Activated T-helper 9 cell treated with anti-CD3 and anti-CD28 coated beads, Interleukin-2, amount 50 U/mL, for 16 hours (primary cell): ENCODE measurements around the gene TMC5.
"Not testable (repeated sequence)": the region's sequence is repeated elsewhere in the genome, so short reads cannot be mapped to it uniquely, and the experiment has no call there.

ENCODE experiments used
- DNase-seq: peaks from one replicate; pipeline ENCODE4 v3.0.0-alpha.2; 2020; ENCODE audit warnings: low read depth

TMC5 gene

DNA sequence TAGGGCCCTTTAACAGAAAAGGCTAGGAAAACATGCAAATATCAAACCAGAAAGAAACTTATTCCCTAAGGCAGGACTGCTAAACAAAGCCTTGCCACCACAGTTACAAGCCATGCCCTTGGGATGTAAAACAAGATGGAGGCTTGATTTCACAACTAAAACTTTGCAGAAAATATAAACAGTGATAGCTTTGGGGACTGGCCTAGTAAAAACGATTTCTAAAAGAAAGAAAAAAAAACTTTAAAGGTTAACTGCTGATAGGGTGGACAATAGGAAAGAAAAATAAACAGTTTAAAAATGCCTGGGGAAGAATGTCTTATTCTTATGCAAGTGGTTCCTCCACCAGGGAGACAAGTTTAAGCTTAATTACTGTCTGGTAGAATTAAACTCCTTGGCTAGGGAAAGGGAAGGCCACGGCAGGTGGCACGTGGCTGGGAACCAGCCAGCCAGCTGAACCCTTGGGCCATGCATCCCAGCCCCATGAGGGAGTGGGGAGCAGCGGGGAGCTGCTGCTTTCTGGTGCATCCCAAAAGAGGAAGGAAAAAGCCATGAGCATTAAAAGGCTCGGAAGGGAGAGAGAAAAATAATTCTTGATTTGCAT is 10.7 kb upstream of the TMC5 start:
- DNase-seq: no peak

- DNase-seq: no peak
Measured at GRCh38 chr16:19410435-19411171, 7.1 kb upstream of the TMC5 start.

DNA sequence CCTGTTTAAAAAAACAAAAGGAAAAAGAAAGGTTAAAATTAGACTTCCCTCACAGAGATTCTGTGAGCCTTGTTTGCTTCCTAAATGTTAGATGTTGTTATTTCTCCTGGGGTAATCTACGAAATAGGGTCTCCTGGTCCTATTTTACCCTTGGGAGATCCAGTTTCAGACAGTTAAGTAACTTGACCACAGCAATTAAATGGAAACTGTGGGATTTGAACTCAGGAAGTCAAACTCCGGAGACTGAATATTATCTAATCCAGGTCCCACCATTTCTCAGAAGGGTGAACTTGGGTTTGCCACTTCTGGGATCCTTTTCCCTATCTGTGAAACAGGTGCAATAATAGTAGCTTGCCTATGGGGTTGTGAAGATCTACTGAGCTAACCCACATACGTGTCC is 6.4 kb upstream of the TMC5 start:
- DNase-seq: no peak

DNA sequence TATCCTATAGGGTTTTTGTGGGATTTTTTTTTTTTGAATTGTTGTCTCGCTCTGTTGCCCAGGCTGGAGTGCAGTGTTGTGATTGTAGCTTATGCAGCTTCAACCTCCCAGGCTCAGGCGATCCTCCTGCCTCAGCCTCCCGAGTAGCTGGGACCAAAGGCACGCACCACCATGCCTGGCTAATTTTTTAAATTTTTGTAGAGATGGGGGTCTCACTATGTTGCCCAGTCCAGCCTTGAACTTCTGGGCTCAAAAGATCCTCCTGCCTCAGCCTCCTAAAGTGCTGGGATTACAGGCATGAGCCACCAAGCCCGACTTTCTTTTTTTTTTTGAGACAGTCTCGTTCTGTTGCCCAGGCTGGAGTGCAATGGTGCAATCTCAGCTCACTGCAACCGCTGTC is 5.6 kb upstream of the TMC5 start:
- DNase-seq: not testable (repeated sequence)

- no peak for DNase-seq
Measured at GRCh38 chr16:19415461-19415860, 2.2 kb upstream of the TMC5 start.

DNA sequence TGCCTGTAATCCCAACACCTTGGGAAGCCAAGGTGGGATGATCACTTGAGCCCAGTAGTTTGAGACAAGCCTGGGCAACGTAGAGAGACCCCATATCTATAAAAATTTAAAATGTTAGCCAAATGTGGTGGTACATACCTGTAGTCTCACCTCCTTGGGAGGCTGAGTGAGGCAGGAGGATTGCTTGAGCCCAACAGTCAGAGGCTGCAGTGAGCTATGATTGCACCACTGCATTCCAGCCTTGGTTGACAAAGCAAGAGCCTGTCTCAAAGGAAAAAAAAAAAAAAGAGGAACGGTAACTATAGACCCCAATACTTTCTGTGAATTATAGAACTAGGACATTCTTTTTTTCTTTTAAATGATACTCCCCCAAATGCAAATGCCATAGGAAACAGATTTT is 1.8 kb upstream of the TMC5 start:
- no peak for DNase-seq

GRCh38 chr16:19418200-19418599 is 517 bp downstream of the TMC5 start:
- DNase-seq: no peak

DNA sequence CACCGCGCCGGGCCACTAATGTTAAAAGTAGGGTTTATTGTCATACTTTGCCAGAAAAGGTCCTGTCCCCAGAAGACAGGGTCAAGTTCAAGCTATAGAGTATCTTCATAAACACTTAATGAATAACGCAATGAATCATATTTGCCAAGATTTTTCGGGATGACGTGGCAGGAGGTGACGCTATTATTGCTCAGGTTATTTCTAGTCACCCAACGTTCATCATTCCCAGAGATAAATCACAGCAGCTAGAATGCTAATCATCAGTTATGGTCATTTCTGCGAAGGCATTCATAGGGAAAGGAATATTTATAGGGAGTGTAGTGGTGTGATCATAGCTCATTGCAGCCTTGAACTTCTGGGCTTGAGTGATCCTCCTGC is 2.0 kb downstream of the TMC5 start:
- DNase-seq: no peak

DNA sequence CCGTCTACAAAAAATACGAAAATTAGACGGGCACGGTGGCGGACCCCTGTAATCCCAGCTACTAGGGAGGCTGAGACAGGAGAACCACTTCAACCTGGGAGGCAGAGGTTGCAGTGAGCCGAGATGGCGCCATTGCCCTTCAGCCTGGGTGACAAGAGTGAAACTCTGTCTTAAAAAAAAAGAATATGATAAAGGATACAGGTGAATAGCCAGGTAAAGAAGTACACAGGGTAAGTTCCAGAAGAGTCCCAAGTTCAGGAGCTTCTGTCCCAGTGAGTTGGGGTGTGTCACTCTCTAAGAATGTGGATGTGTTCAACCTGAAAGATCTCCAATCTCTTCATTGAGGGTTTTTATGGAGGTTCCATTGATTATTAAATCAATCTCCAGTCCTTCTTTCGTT is 6.8 kb downstream of the TMC5 start:
- DNase-seq: no peak

DNA sequence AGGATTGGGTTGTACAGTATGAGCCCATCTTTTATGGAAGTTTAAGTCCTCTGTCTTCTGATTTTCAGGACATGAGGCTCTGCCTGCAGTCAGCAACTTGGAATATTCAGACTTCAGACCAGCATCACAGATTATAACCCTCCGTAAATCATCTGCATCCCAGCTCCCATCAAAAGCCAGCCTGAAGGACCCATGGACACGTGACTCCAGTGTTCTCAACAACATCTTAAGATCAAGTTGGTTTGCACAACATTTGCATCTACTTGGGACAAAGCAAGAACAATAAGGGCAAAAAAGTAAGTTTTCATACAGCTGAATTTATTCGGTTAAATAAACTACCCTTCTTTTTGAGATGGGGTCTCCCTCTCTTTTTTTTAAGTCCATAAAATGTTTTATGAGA is 12.7 kb downstream of the TMC5 start:
- DNase-seq: no peak

- no peak for DNase-seq
Measured at GRCh38 chr16:19431636-19432340, 14.1 kb downstream of the TMC5 start.

GRCh38 chr16:19432429-19432828 is 14.7 kb downstream of the TMC5 start:
- DNase-seq: no peak

DNA sequence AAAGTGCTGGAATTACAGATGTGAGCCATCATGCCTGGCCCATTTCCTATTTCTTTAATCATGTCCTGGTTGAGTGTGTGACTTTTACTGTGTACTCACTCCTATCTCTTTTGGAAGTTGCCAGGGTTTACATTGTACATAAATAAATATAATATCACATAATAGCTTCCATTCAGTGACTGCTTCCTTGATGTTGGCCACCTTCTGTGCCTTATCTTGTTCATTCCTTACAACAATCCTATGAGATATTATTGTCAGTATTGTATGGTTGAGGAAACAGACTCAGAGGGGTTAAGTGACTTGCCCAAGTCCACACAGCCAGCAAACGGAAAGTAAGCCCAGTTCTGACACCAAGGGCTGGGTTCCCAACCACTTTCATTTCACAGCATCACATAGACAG is 16.9 kb downstream of the TMC5 start:
- no peak for DNase-seq

- DNase-seq: no peak
Measured at GRCh38 chr16:19436540-19436939, 18.9 kb downstream of the TMC5 start.

GRCh38 chr16:19437280-19437679 is 19.6 kb downstream of the TMC5 start:
- no peak for DNase-seq

DNA sequence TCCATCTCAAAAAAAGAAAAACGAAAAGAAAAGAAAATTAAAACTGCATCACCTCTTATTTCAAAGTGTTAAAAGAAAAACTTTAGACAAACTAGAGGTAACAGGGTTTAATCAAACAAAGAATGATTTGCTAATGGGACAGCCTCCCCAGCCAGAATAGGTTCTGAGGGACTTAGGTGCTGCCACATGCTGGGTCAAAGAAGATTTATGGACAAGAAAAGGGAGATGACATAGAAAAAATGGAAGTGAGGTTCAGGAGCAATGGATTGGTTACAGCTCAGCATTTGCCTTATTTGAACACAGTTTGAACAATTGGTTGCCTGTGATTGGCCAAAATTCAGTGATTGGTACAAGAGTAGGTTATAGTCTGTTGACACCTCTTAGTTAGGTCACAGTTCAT is 21.1 kb downstream of the TMC5 start:
- no peak for DNase-seq

- no peak for DNase-seq
Measured at GRCh38 chr16:19439483-19439882, 21.8 kb downstream of the TMC5 start.

- no peak for DNase-seq
Measured at GRCh38 chr16:19443659-19444058, 26.0 kb downstream of the TMC5 start.

DNA sequence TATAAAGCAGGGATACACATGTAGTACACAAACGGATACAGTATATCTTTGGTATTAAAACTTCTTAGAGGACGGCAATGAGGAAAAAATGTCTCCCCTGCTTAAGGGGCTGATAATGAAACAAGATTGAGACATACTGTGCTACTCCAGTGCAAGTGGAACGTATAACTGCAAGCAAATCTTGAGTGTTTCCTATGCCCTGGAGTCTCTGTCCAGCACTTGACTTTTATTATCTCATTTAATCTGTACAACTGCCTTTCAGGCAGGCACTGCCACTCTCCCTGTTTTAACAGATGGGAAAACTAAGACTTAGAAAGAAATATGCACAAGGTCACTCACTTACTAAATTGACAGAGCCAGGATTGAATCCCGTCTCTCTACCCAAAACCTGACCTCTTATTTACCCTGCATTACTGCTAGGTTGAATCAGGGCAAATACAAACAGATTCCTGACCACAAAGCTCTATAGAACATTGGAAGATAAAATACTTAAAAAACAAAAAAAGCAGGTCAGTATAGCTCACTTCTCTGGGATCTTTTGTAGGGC is 28.7 kb downstream of the TMC5 start:
- DNase-seq: no peak

DNA sequence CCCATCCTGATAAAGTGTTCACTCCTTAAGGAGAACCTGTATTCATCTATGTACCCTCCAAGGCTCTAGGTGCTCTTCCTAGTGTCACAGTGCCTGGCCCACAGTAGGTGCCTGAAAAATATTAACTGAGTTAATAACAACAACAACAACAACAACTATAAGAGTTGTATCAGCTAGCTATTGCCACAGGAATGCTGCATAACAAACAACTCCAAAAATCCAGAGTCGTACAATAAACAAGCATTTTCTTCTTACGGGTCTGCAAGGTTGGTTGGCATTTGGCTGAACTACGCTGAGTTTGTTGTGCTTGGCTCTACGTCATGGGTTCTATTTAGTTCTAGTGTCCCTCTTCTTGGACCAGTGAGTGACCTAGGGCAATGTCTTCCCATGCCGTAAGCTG is 29.2 kb downstream of the TMC5 start:
- no peak for DNase-seq

DNA sequence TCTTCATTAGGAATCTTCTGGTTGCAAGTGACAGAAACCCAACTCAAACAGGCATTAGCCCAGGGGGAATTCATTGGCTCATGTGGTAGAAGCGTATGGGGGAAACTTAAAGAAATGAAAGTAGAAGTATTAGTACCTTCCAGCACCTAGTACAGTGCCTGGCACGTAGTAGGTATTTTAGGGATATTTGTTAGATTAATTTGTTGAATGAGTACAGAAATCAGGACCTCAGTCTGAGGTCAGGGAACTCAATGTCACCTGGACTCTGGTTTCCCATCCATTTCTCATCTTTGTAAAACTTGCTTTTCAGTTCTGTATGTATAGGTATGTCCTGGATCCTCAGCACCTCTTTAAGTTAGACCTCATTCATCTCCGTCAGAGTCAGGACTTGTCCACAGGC is 32.5 kb downstream of the TMC5 start:
- no peak for DNase-seq

- DNase-seq: no peak
Measured at GRCh38 chr16:19458722-19459379, 41.2 kb downstream of the TMC5 start.

DNA sequence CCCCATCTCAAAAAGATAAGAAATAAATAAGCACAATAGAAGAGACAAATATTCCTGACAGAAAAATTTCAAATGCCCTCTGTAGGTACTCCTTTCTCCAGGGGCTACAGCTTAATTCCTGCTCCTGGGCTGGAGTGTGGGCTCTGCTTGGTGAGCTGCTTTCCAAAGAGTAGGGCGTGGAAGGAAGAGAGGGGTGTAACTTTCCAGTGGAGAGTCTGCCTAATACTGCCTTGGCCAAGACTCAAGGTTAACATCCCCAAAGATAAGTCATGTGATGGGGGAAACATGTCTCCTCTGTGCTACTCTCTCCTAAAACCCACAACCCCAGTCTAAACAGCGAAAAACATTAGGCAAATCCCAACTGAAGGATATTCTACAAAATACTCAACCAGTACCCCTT is 42.7 kb downstream of the TMC5 start:
- DNase-seq: no peak
